ENCODE results near the gene GNRHR.

GNRHR gene

GRCh38 chr4:67700116-67700737 is 54.0 kb downstream of the GNRHR start:
- no peak for DNase-seq (ENCODE audit: low read depth in 2 of 2)

GRCh38 chr4:67699603-67700002 is 54.6 kb downstream of the GNRHR start:
- no peak for DNase-seq (ENCODE audit: low read depth in 2 of 2)

DNA sequence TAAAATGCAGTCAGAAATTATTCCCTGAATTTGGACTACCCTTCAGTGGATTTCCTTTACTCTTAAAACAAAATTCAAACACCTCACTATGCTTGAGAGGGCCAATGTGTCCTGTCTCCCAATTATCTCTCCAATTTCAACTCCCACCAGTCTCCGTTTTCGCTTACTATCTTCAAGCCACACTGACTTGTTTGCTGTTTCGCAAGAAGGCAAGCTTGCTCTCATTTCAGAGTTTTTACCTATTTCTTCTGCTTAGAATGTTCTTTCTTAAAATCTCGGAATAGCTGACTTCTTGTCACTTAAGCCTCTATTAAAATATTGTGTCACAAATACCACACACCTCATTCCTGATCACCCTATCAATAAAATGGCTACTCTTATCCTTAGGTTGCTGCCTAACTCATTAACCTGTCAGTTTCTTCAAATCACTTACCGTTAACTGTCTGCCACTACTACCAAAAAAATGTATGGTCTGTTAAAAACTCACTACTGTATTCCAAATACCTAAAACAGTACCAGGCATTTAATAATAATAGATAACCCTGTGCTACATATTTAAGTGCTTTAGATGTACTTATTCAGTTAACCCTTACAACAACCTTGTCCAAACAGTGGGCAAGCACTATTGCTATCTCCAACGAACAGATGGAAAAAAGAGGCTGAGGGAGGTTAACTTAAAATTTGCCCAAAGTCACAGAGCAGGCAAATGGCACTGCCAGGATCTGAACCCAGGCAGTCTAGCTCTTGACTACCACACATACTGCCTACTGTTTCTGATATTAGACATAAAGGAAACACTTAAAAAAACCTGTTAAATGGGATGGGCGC is 56.1 kb downstream of the GNRHR start:
- no peak for DNase-seq (ENCODE audit: low read depth in 2 of 2)

- DNase-seq (ENCODE audit: low read depth in 2 of 2) = no peak
Observed at GRCh38 chr4:67696061-67696460, 58.1 kb downstream of the GNRHR start.

- no peak for DNase-seq (ENCODE audit: low read depth in 2 of 2)
Observed at GRCh38 chr4:67694662-67695061, 59.5 kb downstream of the GNRHR start.

DNA sequence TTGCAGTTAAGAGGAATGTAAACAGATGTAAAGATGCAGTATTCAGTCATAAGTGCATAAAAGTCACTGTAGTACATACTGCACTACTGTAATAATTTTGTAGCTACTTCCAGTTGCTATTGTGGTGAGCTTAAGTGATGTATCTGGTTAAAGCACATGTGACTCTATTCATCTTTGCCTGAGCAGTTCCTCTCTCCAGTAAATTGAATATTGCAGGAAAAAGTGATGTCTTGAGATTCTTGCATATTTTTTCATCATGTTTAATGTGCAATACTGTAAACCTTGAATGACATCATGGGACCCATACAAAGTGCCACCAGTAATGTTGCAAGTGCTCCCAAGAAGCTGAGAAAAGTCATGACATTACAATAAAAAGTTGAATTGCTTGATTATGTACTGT is 62.9 kb downstream of the GNRHR start:
- DNase-seq (ENCODE audit: low read depth in 2 of 2) = no peak

All from stimulated activated CD4-positive, alpha-beta T cell treated with anti-CD3 and anti-CD28 coated beads, Interleukin-4, amount 100 ng/mL, for 48 hours (primary cell).